GM10266 (cell line): ENCODE data around the gene SH3RF3.

ENCODE experiments used
- DNase-seq: peaks from one replicate; pipeline ENCODE4 v3.0.0; 2012; ENCODE audit errors: extremely low spot score
- TF ChIP-seq, protein P1 (sequence below): IDR thresholded peaks from 2 replicates; pipeline ENCODE4 v1.5.1; 2012; ENCODE audit warnings: mild to moderate bottlenecking, low read depth; ENCODE audit not compliant: control insufficient read depth, insufficient read depth; ENCODE audit errors: missing control alignments

The SH3RF3 gene

GRCh38 chr2:109256921-109257320 lies 127.9 kb downstream of the SH3RF3 start:
- TF ChIP-seq, protein P1, sequence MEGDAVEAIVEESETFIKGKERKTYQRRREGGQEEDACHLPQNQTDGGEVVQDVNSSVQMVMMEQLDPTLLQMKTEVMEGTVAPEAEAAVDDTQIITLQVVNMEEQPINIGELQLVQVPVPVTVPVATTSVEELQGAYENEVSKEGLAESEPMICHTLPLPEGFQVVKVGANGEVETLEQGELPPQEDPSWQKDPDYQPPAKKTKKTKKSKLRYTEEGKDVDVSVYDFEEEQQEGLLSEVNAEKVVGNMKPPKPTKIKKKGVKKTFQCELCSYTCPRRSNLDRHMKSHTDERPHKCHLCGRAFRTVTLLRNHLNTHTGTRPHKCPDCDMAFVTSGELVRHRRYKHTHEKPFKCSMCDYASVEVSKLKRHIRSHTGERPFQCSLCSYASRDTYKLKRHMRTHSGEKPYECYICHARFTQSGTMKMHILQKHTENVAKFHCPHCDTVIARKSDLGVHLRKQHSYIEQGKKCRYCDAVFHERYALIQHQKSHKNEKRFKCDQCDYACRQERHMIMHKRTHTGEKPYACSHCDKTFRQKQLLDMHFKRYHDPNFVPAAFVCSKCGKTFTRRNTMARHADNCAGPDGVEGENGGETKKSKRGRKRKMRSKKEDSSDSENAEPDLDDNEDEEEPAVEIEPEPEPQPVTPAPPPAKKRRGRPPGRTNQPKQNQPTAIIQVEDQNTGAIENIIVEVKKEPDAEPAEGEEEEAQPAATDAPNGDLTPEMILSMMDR: no peak
- no peak for DNase-seq

GRCh38 chr2:109257653-109258052 lies 128.6 kb downstream of the SH3RF3 start:
- DNase-seq: no peak
- TF ChIP-seq, protein P1: no peak

DNA sequence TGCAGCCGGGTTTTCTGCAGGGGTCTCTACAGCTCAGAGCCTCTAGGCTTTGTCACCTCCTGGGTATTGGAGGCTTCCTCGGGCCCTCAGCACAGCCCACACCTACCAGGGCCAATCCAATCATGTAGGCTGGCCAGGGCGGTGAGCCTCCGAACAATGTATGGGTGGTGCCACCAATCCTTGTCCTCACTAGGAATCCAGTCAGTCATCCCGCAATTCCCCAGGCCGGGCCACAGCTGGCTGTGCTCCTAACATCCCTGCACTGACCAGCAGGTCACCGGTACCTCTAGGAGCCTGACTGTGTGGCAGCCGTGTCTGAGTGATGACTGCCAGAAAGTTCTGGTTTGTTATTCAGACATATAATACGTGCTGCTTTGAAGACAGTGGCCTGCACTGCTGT lies 129.4 kb downstream of the SH3RF3 start:
- no peak for DNase-seq
- TF ChIP-seq, protein P1: no peak

GRCh38 chr2:109258905-109259540 lies 130.0 kb downstream of the SH3RF3 start:
- TF ChIP-seq, protein P1: no peak
- DNase-seq: no peak

DNA sequence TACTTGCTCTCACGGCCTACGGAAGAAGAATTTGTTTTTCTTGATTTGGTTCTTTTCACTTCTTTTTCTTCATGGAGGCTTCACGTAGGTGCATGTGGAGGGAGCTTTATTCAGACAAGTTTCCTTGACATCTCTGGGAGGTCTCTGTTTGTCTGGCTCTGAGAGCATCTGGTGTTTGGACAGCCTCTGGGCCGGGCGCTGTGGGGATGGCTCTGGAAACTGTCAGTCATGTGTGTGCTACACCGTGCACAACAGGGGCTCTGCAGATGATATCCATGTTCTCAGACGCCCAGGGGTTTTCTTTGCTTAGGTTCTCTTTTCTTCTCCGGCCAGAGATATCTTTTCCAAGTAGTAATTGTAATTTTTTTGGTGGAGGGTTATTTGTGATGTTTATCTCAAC lies 130.7 kb downstream of the SH3RF3 start:
- DNase-seq: no peak
- TF ChIP-seq, protein P1: no peak

- no peak for DNase-seq
- TF ChIP-seq, protein P1: no peak
These were observed 131.3 kb downstream of the SH3RF3 start for GRCh38 chr2:109260116-109260855.

DNA sequence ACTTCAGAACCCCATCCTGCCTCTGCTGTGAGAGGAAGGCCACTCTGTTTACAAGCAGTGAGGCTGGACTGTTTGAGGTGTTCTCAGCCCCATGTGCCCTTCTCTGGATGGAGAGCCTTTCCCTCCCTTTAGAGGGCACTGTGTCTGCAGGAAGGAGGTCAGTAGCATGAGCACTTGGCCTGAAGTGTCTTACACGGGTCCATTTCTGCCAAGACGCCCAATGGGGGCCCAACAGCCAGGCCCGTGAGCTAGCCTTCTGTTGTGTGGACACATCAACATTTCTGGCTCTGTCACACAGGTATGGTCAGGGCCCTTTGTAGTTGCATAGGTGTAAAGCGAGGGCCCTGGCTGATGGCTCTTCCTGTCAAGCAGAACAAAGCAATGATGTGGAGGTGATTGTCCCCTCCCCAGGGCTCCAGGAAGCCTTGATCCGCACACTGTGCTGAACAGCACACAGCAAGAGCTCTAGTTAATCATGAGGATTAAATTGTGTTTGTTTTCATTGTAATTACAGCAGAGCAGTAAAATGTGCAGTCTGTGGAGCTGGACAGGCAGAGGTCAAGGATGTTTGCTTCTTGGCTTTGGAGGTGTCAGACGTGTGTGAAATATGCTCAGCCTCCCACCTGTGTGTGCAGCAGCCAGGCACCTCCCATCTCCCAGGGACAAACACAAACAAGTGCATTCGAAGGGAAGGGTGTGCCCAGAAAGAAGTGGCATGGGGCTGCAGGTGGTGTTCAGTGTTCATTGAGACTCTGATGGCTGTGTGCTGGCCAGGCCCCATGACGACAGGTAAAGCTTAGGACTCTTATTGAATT lies 132.1 kb downstream of the SH3RF3 start:
- TF ChIP-seq, protein P1: no peak
- no peak for DNase-seq
